NOMO-1 (cell line): Measurements from ENCODE around the gene PTOV1.

Experiments used
- DNase-seq, 2 experiments: peaks; one replicate each; lab custom pipeline; 2025; ENCODE audit not compliant: unreplicated experiment in 2 of 2; lab: John Stamatoyannopoulos, UW

The PTOV1 gene

GRCh38 chr19:49850487-49851342 lies at the start of gene PTOV1:
TSS of gene PTOV1 (plus strand) at chr19:49851159.
- DNase-seq = peak; percentile 82 to 92

GRCh38 chr19:49801401-49801888 lies 49.5 kb upstream of the PTOV1 start:
- DNase-seq = no peak

- DNase-seq = no peak
These were observed 48.8 kb upstream of the PTOV1 start for GRCh38 chr19:49801966-49802661.

GRCh38 chr19:49802836-49803528 lies 48.0 kb upstream of the PTOV1 start:
- DNase-seq = no peak

- no peak for DNase-seq
These were observed 47.5 kb upstream of the PTOV1 start for GRCh38 chr19:49803529-49803856.

- DNase-seq = no peak
These were observed 44.9 kb upstream of the PTOV1 start for GRCh38 chr19:49805822-49806619.

GRCh38 chr19:49806620-49806959 lies 44.4 kb upstream of the PTOV1 start:
- DNase-seq = no peak

- peak; percentile 12 to 60 for DNase-seq
These were observed 43.7 kb upstream of the PTOV1 start for GRCh38 chr19:49807058-49807903.

- no peak for DNase-seq
These were observed 42.9 kb upstream of the PTOV1 start for GRCh38 chr19:49807904-49808675.

GRCh38 chr19:49808711-49809159 lies 42.2 kb upstream of the PTOV1 start:
- no peak for DNase-seq

- no peak for DNase-seq
These were observed 41.6 kb upstream of the PTOV1 start for GRCh38 chr19:49809160-49809940.

GRCh38 chr19:49809941-49810389 lies 41.0 kb upstream of the PTOV1 start:
- DNase-seq = no peak

GRCh38 chr19:49811328-49811727 lies 39.6 kb upstream of the PTOV1 start:
- DNase-seq = no peak

GRCh38 chr19:49812452-49812996 lies 38.4 kb upstream of the PTOV1 start:
- DNase-seq = no peak

GRCh38 chr19:49812997-49813861 lies 37.7 kb upstream of the PTOV1 start, which contains the start of gene FUZ:
TSS of gene FUZ (minus strand) at chr19:49813292. CDS start at chr19:49813106, 186 bp downstream.
- peak; percentile 92 to 98 for DNase-seq

GRCh38 chr19:49814010-49814409 lies 36.9 kb upstream of the PTOV1 start:
- no peak for DNase-seq

GRCh38 chr19:49816590-49816989 lies 34.4 kb upstream of the PTOV1 start:
- no peak for DNase-seq
